Colonic mucosa (tissue), 4 donors: Measurements from ENCODE around the gene NXPE3. TPM values are rescaled to one million over a fixed set of nuclear protein-coding genes. Genes with fewer than 3 reads are reported as not detected.

Experiments used
- DNase-seq: peaks from one replicate; pipeline ENCODE4 v3.0.0-alpha.2; 2020
- H3K27ac ChIP-seq: fragments of 200-600 bp; one replicate; pipeline ENCODE4 v1.8.0; 2021
- H3K27me3 ChIP-seq: fragments of 200-600 bp; one replicate; pipeline ENCODE4 v1.8.0; 2021
- H3K36me3 ChIP-seq: fragments of 200-600 bp; one replicate; pipeline ENCODE4 v1.8.0; 2021
- H3K4me1 ChIP-seq: fragments of 200-600 bp; one replicate; pipeline ENCODE4 v1.8.0; 2021; ENCODE audit warnings: mild to moderate bottlenecking
- H3K4me3 ChIP-seq: fragments of 200-600 bp; one replicate; pipeline ENCODE4 v1.8.0; 2021
- H3K9ac ChIP-seq, 2 donors: one replicate each; pipeline ENCODE4 v1.7.0; 2013; ENCODE audit warnings: control low read depth in 2 of 2, low read depth in 2 of 2, low read length in 2 of 2
- H3K9me3 ChIP-seq: fragments of 200-600 bp; one replicate; pipeline ENCODE4 v1.8.0; 2021
- CTCF ChIP-seq: fragments of 200-600 bp; IDR thresholded peaks from one replicate; pipeline ENCODE4 v1.8.0; 2022; ENCODE audit warnings: antibody characterized with exemption, mild to moderate bottlenecking
- intact Hi-C: fragments of 100-400 bp; cut with DNase I; formaldehyde crosslinking; loops from one replicate; pipeline ENCODE4 v1.14.1; 2022
- total RNA-seq, 2 donors: library from RNA; stranded (reverse); fragmentation: NEBNext Ultra II Directional in 1 of 2; extraction: Animal tissue kit (Norgen Biotek cat#: 25700) in 1 of 2; gene quantifications; one replicate each; pipeline ENCODE4 v1.2.1, GENCODE V29; 2021
- donor health status: healthy.
- donor health status: DM: no; HTN: no; CAD: no.
- donor health status: DM: no; HTN: no; CAD: no.

Gene NXPE3
- total RNA-seq, 2 donors from 2014 or later: 2.1 to 3.5 TPM

GRCh38 chr3:101791778-101792177 is 12.8 kb downstream of the NXPE3 start:
- Histone ChIP-seq H3K4me1 (no peaks in the 10 kb centered on the region), H3K4me3 (no peak overlapping the region), H3K36me3 (no peaks in the 10 kb centered on the region), H3K27ac (no peak overlapping the region), H3K27me3 (no peaks in the 10 kb centered on the region), H3K9me3 (no peaks in the 10 kb centered on the region), H3K9ac (no peak overlapping the region)
- intact Hi-C loops: no loop called here
- DNase-seq: no peak
- TF ChIP-seq CTCF: no peak

GRCh38 chr3:101796077-101796680 is 17.2 kb downstream of the NXPE3 start:
- no peak overlapping the region for H3K9ac ChIP-seq
- TF ChIP-seq CTCF: no peak
- H3K4me1 ChIP-seq: no peaks in the 10 kb centered on the region
- no peak overlapping the region for H3K4me3 ChIP-seq
- H3K27me3 ChIP-seq: no peaks in the 10 kb centered on the region
- H3K36me3 ChIP-seq: no peaks in the 10 kb centered on the region
- intact Hi-C loops: no loop called here
- DNase-seq: no peak
- no peaks in the 10 kb centered on the region for H3K9me3 ChIP-seq
- H3K27ac ChIP-seq: no peak overlapping the region

- Histone ChIP-seq H3K4me1 (no peaks in the 10 kb centered on the region), H3K9me3 (no peaks in the 10 kb centered on the region), H3K27ac (no peak overlapping the region), H3K9ac (no peak overlapping the region), H3K27me3 (no peaks in the 10 kb centered on the region), H3K36me3 (no peaks in the 10 kb centered on the region), H3K4me3 (no peak overlapping the region)
- no peak for TF ChIP-seq CTCF
- intact Hi-C loops: no loop called here
- no peak for DNase-seq
Measured at GRCh38 chr3:101801174-101801573, 22.2 kb downstream of the NXPE3 start.

GRCh38 chr3:101802179-101802578 is 23.2 kb downstream of the NXPE3 start:
- no peak overlapping the region for H3K9ac ChIP-seq
- H3K9me3 ChIP-seq: no peaks in the 10 kb centered on the region
- H3K4me3 ChIP-seq: no peak overlapping the region
- H3K36me3 ChIP-seq: no peaks in the 10 kb centered on the region
- no peak for TF ChIP-seq CTCF
- no peaks in the 10 kb centered on the region for H3K27me3 ChIP-seq
- no peak for DNase-seq
- no peak overlapping the region for H3K27ac ChIP-seq
- intact Hi-C loops: loop anchor here (2.0 kb wide), 1 partner anchor 735 kb away; no protein-coding TSS in a partner anchor
- H3K4me1 ChIP-seq: no peaks in the 10 kb centered on the region

- H3K4me1 ChIP-seq: no peaks in the 10 kb centered on the region
- TF ChIP-seq CTCF: peak; percentile 84
- H3K27me3 ChIP-seq: no peaks in the 10 kb centered on the region
- intact Hi-C loops: loop anchor here (2.0 kb wide), 1 partner anchor 734 kb away; no protein-coding TSS in a partner anchor
- H3K9ac ChIP-seq: no peak overlapping the region
- peak; percentile 71 for DNase-seq
- H3K27ac ChIP-seq: no peak overlapping the region
- no peak overlapping the region for H3K4me3 ChIP-seq
- no peaks in the 10 kb centered on the region for H3K36me3 ChIP-seq
- no peaks in the 10 kb centered on the region for H3K9me3 ChIP-seq
Measured at GRCh38 chr3:101803173-101803782, 24.3 kb downstream of the NXPE3 start.
